Esophagus squamous epithelium (tissue), 5 donors: ENCODE results near the gene GPRIN2. TPM values are rescaled to one million over a fixed set of nuclear protein-coding genes. Genes with fewer than 3 reads are reported as not detected.
A peak's percentile ranks its signal among the peaks of the same experiment; 100 is the strongest.

Experiments
- DNase-seq: peaks from one replicate; lab custom pipeline; 2025; lab: John Stamatoyannopoulos, UW
- H3K27ac ChIP-seq, 4 donors: fragments of 200-600 bp; sonication (generic); one replicate each; pipeline ENCODE4 v1.5.1; 2016 to 2019; ENCODE audit warnings: mild to moderate bottlenecking in 1 of 4
- H3K27me3 ChIP-seq, 4 donors: fragments of 200-600 bp; sonication (generic); 1 replicate in 3 of 4; 2 replicates in 1 of 4; pipeline versions ENCODE4 v1.5.1 to v1.6.0; 2017 to 2021; ENCODE audit warnings: antibody characterized with exemption in 1 of 4
- H3K36me3 ChIP-seq, 3 donors: fragments of 200-600 bp; sonication (generic); one replicate each; pipeline ENCODE4 v1.5.1; 2016 to 2019
- H3K4me1 ChIP-seq, 3 donors: fragments of 200-600 bp; sonication (generic); one replicate each; pipeline ENCODE4 v1.5.1; 2017 to 2019
- H3K4me3 ChIP-seq, 4 donors: fragments of 200-600 bp; sonication (generic); 1 replicate in 3 of 4; 2 replicates in 1 of 4; pipeline ENCODE4 v1.5.1; 2016 to 2019; ENCODE audit warnings: mild to moderate bottlenecking in 2 of 4, moderate library complexity in 1 of 4
- H3K9me3 ChIP-seq, 3 donors: fragments of 200-600 bp; sonication (generic); one replicate each; pipeline ENCODE4 v1.5.1; 2016 to 2019
- CTCF ChIP-seq, 6 experiments: fragments of 450-650 bp in 4 of 6; fragments of 200-600 bp in 2 of 6; sonication (generic) in 2 of 6; IDR thresholded peaks; one replicate each; pipeline ENCODE4 v1.5.1; 2016 to 2019; ENCODE audit warnings: antibody characterized with exemption in 6 of 6, mild to moderate bottlenecking in 4 of 6, moderate library complexity in 4 of 6
- POLR2A ChIP-seq, 4 donors: fragments of 450-650 bp; IDR thresholded peaks; one replicate each; pipeline ENCODE4 v1.6.1; 2017; ENCODE audit warnings: antibody characterized with exemption in 4 of 4, mild to moderate bottlenecking in 4 of 4, moderate library complexity in 3 of 4
- WGBS, 2 donors: methylation state at CpG; one replicate each; pipeline ENCODE4 v1.1.5; 2018; 5-methylcytosine and 5-hydroxymethylcytosine counted together
- intact Hi-C: fragments of 100-400 bp; cut with DNase I; formaldehyde crosslinking; loops from one replicate; pipeline ENCODE4 v1.15.0; 2022
- total RNA-seq, 4 donors: library from RNA; depleted of rRNA; stranded (reverse); fragments of >200 nt; gene quantifications; one replicate each; pipeline ENCODE4 v1.1.0, GENCODE V29; 2016
- donor health status: DM: yes; HTN: yes; CAD: no.

The GPRIN2 gene
- total RNA-seq, 4 donors from 2014 or later, result 7.6 to 8.3 (median 8.1) TPM

GRCh38 chr10:46547541-46548497 lies 8.6 kb downstream of the GPRIN2 start:
- Histone ChIP-seq H3K4me1 (peaks cover 3 to 55% (median 6%) of the 10 kb centered on the region in 3 donors), H3K36me3 (peaks cover 0 to 30% (median 0%) of the 10 kb centered on the region in 3 donors), H3K27ac (no peak overlapping the region), H3K4me3 (no peak overlapping the region), H3K27me3 (no peaks in the 10 kb centered on the region), H3K9me3 (no peaks in the 10 kb centered on the region)
- intact Hi-C loops, result no loop called here
- 71 to 73% methylated on average over 11 of the region's 11 CpGs for whole genome bisulfite sequencing, 2 donors
- DNase-seq, result no peak
- no peak for TF ChIP-seq POLR2A (IDR thresholded peaks at IDR 0.05)
- TF ChIP-seq CTCF (IDR thresholded peaks at IDR 0.05), result no peak

GRCh38 chr10:46546591-46547540 lies 9.6 kb downstream of the GPRIN2 start:
- 40 to 62% methylated on average over 11 of the region's 11 CpGs for WGBS, 2 donors
- Histone ChIP-seq H3K36me3 (peaks cover 0 to 21% (median 0%) of the 10 kb centered on the region in 3 donors), H3K4me1 (peaks cover 6 to 61% (median 10%) of the 10 kb centered on the region in 3 donors), H3K4me3 (no peak overlapping the region), H3K27ac (no peak overlapping the region), H3K27me3 (no peaks in the 10 kb centered on the region), H3K9me3 (no peaks in the 10 kb centered on the region)
- intact Hi-C loops, result no loop called here
- no peak for TF ChIP-seq CTCF (IDR thresholded peaks at IDR 0.05)
- no peak for TF ChIP-seq POLR2A (IDR thresholded peaks at IDR 0.05)
- no peak for DNase-seq

GRCh38 chr10:46545861-46546590 lies 10.4 kb downstream of the GPRIN2 start:
- no peak for DNase-seq
- no peak overlapping the region for H3K4me3 ChIP-seq
- intact Hi-C loops, result no loop called here
- WGBS, 2 donors, result 76 to 81% methylated on average over 5 of the region's 5 CpGs
- peaks cover 14 to 70% (median 18%) of the 10 kb centered on the region in 3 donors for H3K4me1 ChIP-seq
- no peaks in the 10 kb centered on the region for H3K9me3 ChIP-seq
- peaks cover 0 to 14% (median 0%) of the 10 kb centered on the region in 3 donors for H3K36me3 ChIP-seq
- no peak overlapping the region for H3K27ac ChIP-seq
- peaks cover 0 to 8% (median 0%) of the 10 kb centered on the region in 4 donors for H3K27me3 ChIP-seq
- TF ChIP-seq POLR2A (IDR thresholded peaks at IDR 0.05) (no peak), CTCF (IDR thresholded peaks at IDR 0.05) (no peak)

GRCh38 chr10:46544989-46545791 lies 11.3 kb downstream of the GPRIN2 start:
- Histone ChIP-seq H3K27ac (peak overlapping the region in 1 of 4 donors; percentile 43), H3K4me1 (peaks cover 16 to 75% (median 21%) of the 10 kb centered on the region in 3 donors), H3K9me3 (no peaks in the 10 kb centered on the region), H3K27me3 (peaks cover 0 to 15% (median 0%) of the 10 kb centered on the region in 4 donors), H3K4me3 (no peak overlapping the region), H3K36me3 (peaks cover 0 to 5% (median 0%) of the 10 kb centered on the region in 3 donors)
- intact Hi-C loops, result no loop called here
- TF ChIP-seq CTCF (IDR thresholded peaks at IDR 0.05) (peak in 4 of 6 experiments; percentile 17 to 51 (median 34)), POLR2A (IDR thresholded peaks at IDR 0.05) (no peak)
- DNase-seq, result no peak
- WGBS, 2 donors, result 52 to 55% methylated on average over 3 of the region's 3 CpGs
